Measurements from ENCODE around the gene WBP1.
"Not testable (repeated sequence)": the region's sequence is repeated elsewhere in the genome, so short reads cannot be mapped to it uniquely, and the experiment has no call there.

Gene WBP1

GRCh38 chr2:74426181-74426758 lies 32.0 kb upstream of the WBP1 start:
- in situ Hi-C loops (cut with HindIII; ENCODE audit: low sequenced_read_pairs) = no loop called here

GRCh38 chr2:74427551-74427950 lies 30.7 kb upstream of the WBP1 start:
- in situ Hi-C loops (cut with HindIII; ENCODE audit: low sequenced_read_pairs) = no loop called here

GRCh38 chr2:74428675-74429074 lies 29.6 kb upstream of the WBP1 start:
- in situ Hi-C loops (cut with HindIII; ENCODE audit: low sequenced_read_pairs) = no loop called here

GRCh38 chr2:74429487-74430451 lies 28.5 kb upstream of the WBP1 start:
- in situ Hi-C loops (cut with HindIII; ENCODE audit: low sequenced_read_pairs) = no loop called here

- in situ Hi-C loops (cut with HindIII; ENCODE audit: low sequenced_read_pairs) = no loop called here
Observed at GRCh38 chr2:74430502-74430901, 27.7 kb upstream of the WBP1 start.

- in situ Hi-C loops (cut with HindIII; ENCODE audit: low sequenced_read_pairs) = no loop called here
Observed at GRCh38 chr2:74436111-74436805, 22.0 kb upstream of the WBP1 start.

GRCh38 chr2:74436848-74437695 lies 21.2 kb upstream of the WBP1 start:
- in situ Hi-C loops (cut with HindIII; ENCODE audit: low sequenced_read_pairs) = no loop called here

GRCh38 chr2:74438248-74438647 lies 20.0 kb upstream of the WBP1 start:
- in situ Hi-C loops (cut with HindIII; ENCODE audit: low sequenced_read_pairs) = no loop called here

GRCh38 chr2:74439373-74439772 lies 18.9 kb upstream of the WBP1 start:
- in situ Hi-C loops (cut with HindIII; ENCODE audit: low sequenced_read_pairs) = no loop called here

- in situ Hi-C loops (cut with HindIII; ENCODE audit: low sequenced_read_pairs) = no loop called here
Observed at GRCh38 chr2:74439803-74440377, 18.3 kb upstream of the WBP1 start.

- in situ Hi-C loops (cut with HindIII; ENCODE audit: low sequenced_read_pairs) = no loop called here
Observed at GRCh38 chr2:74440378-74441169, 17.7 kb upstream of the WBP1 start.

GRCh38 chr2:74441170-74441689 lies 17.0 kb upstream of the WBP1 start:
- in situ Hi-C loops (cut with HindIII; ENCODE audit: low sequenced_read_pairs) = no loop called here

GRCh38 chr2:74441690-74442482 lies 16.4 kb upstream of the WBP1 start, which contains the start of gene RTKN:
TSS of gene RTKN (minus strand) at chr2:74441937. CDS start at chr2:74441816, 121 bp downstream.
- in situ Hi-C loops (cut with HindIII; ENCODE audit: low sequenced_read_pairs) = no loop called here

GRCh38 chr2:74442483-74443297 lies 15.5 kb upstream of the WBP1 start:
- in situ Hi-C loops (cut with HindIII; ENCODE audit: low sequenced_read_pairs) = not testable (repeated sequence)

GRCh38 chr2:74444498-74445318 lies 13.5 kb upstream of the WBP1 start:
- in situ Hi-C loops (cut with HindIII; ENCODE audit: low sequenced_read_pairs) = no loop called here

- in situ Hi-C loops (cut with HindIII; ENCODE audit: low sequenced_read_pairs) = no loop called here
Observed at GRCh38 chr2:74447230-74447999, 10.8 kb upstream of the WBP1 start.

Measured in DLD1 (cell line).